MCF 10A (cell line): Measurements from ENCODE around the gene FGD2. TPM values are rescaled to one million over a fixed set of nuclear protein-coding genes. Genes with fewer than 3 reads are reported as not detected.

ENCODE experiments used
- BruUV-seq: library from RNA; stranded (reverse); fragments of 400-500 nt; replicated peaks from 2 replicates; lab custom pipeline; 2021; lab: Mats Ljungman, UMichigan
- CTCF ChIA-PET: fragments of 300-600 bp; sonication (Branson Sonifier 250); formaldehyde crosslinking; extraction: SDS; loops from one replicate; lab custom pipeline; 2021; ENCODE audit warnings: antibody characterized with exemption, inconsistent platforms; lab: Yijun Ruan, JAX
- POLR2A ChIA-PET: fragments of 300-600, 350-650 bp; sonication (Branson Sonifier 250); formaldehyde crosslinking; extraction: SDS; loops from one replicate; lab custom pipeline; 2020; ENCODE audit warnings: antibody characterized with exemption, inconsistent platforms; lab: Yijun Ruan, JAX
- DNase-seq: peaks from one replicate; pipeline ENCODE4 v3.0.0-alpha.2; 2018; ENCODE audit not compliant: unreplicated experiment
- H3K27ac Mint-ChIP-seq: one replicate; pipeline ENCODE4 v1.8.0; 2022; ENCODE audit warnings: mild to moderate bottlenecking, low read depth, mixed read lengths; ENCODE audit not compliant: unreplicated experiment
- H3K27me3 Mint-ChIP-seq: one replicate; pipeline ENCODE4 v1.8.0; 2022; ENCODE audit warnings: mixed read lengths; ENCODE audit not compliant: insufficient read depth, unreplicated experiment
- H3K36me3 Mint-ChIP-seq: one replicate; pipeline ENCODE4 v1.8.0; 2022; ENCODE audit warnings: mild to moderate bottlenecking, moderate library complexity, mixed read lengths; ENCODE audit not compliant: insufficient read depth, unreplicated experiment
- H3K4me1 Mint-ChIP-seq: one replicate; pipeline ENCODE4 v1.8.0; 2022; ENCODE audit warnings: mixed read lengths; ENCODE audit not compliant: insufficient read depth, unreplicated experiment
- H3K4me3 Mint-ChIP-seq: one replicate; pipeline ENCODE4 v1.8.0; 2022; ENCODE audit warnings: mild to moderate bottlenecking, moderate library complexity, mixed read lengths; ENCODE audit not compliant: unreplicated experiment
- H3K9me3 Mint-ChIP-seq: one replicate; pipeline ENCODE4 v1.8.0; 2022; ENCODE audit warnings: mixed read lengths; ENCODE audit not compliant: unreplicated experiment
- CTCF ChIP-seq: fragments of 200-600 bp; IDR thresholded peaks from one replicate; pipeline ENCODE4 v1.8.0; 2022; ENCODE audit warnings: antibody characterized with exemption, mild to moderate bottlenecking; ENCODE audit not compliant: unreplicated experiment
- intact Hi-C: fragments of 100-400 bp; cut with micrococcal nuclease; formaldehyde crosslinking; loops from 2 replicates; pipeline ENCODE4 v1.14.1; 2022
- total RNA-seq: library from RNA; stranded (reverse); gene quantifications from 2 replicates; pipeline ENCODE4 v1.2.3, GENCODE V29; 2022

Gene FGD2
- total RNA-seq, 1 experiment from 2014 or later = not detected

GRCh38 chr6:36957773-36958271 lies 47.6 kb upstream of the FGD2 start:
- H3K27ac Mint-ChIP-seq = no peak overlapping the region
- no TSS peak for BruUV-seq
- no peak for TF ChIP-seq CTCF
- DNase-seq = no peak
- no peaks in the 10 kb centered on the region for H3K9me3 Mint-ChIP-seq
- ChIA-PET POLR2A (no interaction called here), CTCF (no interaction called here)
- no peaks in the 10 kb centered on the region for H3K36me3 Mint-ChIP-seq
- intact Hi-C loops = no loop called here
- no peak overlapping the region for H3K4me3 Mint-ChIP-seq
- peaks cover 33% of the 10 kb centered on the region for H3K4me1 Mint-ChIP-seq
- H3K27me3 Mint-ChIP-seq = no peaks in the 10 kb centered on the region

- CTCF ChIA-PET = no interaction called here
- Mint-ChIP-seq H3K4me3 (no peak overlapping the region), H3K4me1 (peaks cover 41% of the 10 kb centered on the region), H3K9me3 (no peaks in the 10 kb centered on the region), H3K27me3 (no peaks in the 10 kb centered on the region), H3K36me3 (no peaks in the 10 kb centered on the region), H3K27ac (no peak overlapping the region)
- intact Hi-C loops = no loop called here
- DNase-seq = no peak
- no TSS peak for BruUV-seq
- TF ChIP-seq CTCF = no peak
- POLR2A ChIA-PET = interaction anchor here (1.5 to 1.7 kb wide), 2 partner anchors 10 to 84 kb away, joined by 5 read pairs; partner anchors contain the start of gene PPIL1
Measured at GRCh38 chr6:36958775-36959554, 46.5 kb upstream of the FGD2 start.

GRCh38 chr6:36959555-36960250 lies 45.8 kb upstream of the FGD2 start:
- no peak overlapping the region for H3K4me3 Mint-ChIP-seq
- H3K27me3 Mint-ChIP-seq = no peaks in the 10 kb centered on the region
- no peaks in the 10 kb centered on the region for H3K9me3 Mint-ChIP-seq
- peaks cover 43% of the 10 kb centered on the region for H3K4me1 Mint-ChIP-seq
- intact Hi-C loops = no loop called here
- CTCF ChIA-PET = no interaction called here
- no peak overlapping the region for H3K27ac Mint-ChIP-seq
- no peaks in the 10 kb centered on the region for H3K36me3 Mint-ChIP-seq
- POLR2A ChIA-PET = interaction anchor here (1.5 to 1.7 kb wide), 2 partner anchors 9 to 85 kb away, joined by 5 read pairs; partner anchors contain the start of gene PPIL1
- no peak for DNase-seq
- no TSS peak for BruUV-seq
- no peak for TF ChIP-seq CTCF
